DMS 273 treated with DMSO at 0.1 percent for 48 hours (cell line): ENCODE measurements around the gene TMEM229B.

Source experiments
- DNase-seq: peaks from one replicate; lab custom pipeline; 2025; lab: John Stamatoyannopoulos, UW

The TMEM229B gene

GRCh38 chr14:67486890-67487289, 1.6 kb downstream of the TMEM229B start:
- DNase-seq, result no peak

GRCh38 chr14:67485501-67486095, 2.9 kb downstream of the TMEM229B start:
- no peak for DNase-seq

GRCh38 chr14:67483579-67484285, 4.8 kb downstream of the TMEM229B start:
- no peak for DNase-seq

GRCh38 chr14:67482231-67483164, 6.0 kb downstream of the TMEM229B start:
- DNase-seq, result no peak

GRCh38 chr14:67480011-67480410, 8.5 kb downstream of the TMEM229B start:
- peak; percentile 47 for DNase-seq

GRCh38 chr14:67478800-67479084, 9.8 kb downstream of the TMEM229B start:
- no peak for DNase-seq

GRCh38 chr14:67477926-67478799, 10.4 kb downstream of the TMEM229B start:
- DNase-seq, result peak; percentile 51

GRCh38 chr14:67474366-67474765, 14.2 kb downstream of the TMEM229B start:
- no peak for DNase-seq

DNA sequence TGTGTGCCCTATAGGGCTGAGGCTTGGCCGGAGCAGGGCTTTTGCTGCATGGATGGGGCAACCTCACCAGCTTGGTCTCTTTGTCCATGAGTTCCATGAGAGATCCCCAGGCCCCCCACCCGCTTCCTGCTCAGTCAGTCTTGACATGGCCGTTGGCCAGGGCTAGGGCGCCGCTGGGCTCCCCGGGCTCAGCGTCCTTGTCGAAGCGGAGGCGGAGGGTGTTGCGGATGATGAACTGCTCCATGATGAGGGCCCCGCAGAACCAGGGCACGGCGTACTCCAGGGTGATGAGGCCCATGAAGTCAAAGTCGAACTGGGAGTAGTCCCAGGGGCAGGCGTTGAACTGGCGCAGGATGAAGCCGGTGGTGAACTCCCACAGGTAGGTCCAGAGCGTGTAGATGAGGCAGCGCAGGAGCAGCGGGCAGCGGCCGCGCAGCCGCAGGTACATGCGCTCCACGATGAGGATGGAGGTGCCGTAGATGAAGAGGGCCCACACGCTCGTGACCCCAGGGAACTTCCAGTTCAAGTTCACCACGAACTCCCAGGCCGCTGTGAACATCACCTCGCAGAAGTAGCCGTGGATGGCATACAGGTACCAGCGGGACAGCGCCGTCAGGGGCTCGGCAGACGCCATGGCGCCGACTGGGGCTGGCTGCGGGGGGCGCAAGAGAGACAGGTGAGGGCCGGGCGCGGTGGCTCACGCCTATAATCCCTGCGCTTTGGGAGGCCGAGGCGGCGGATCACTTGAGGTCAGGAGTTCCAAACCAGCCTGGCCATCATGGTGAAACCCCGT, 15.0 kb downstream of the TMEM229B start:
- DNase-seq, result no peak

- DNase-seq, result no peak
Observed at GRCh38 chr14:67472726-67473125, 15.8 kb downstream of the TMEM229B start.

DNA sequence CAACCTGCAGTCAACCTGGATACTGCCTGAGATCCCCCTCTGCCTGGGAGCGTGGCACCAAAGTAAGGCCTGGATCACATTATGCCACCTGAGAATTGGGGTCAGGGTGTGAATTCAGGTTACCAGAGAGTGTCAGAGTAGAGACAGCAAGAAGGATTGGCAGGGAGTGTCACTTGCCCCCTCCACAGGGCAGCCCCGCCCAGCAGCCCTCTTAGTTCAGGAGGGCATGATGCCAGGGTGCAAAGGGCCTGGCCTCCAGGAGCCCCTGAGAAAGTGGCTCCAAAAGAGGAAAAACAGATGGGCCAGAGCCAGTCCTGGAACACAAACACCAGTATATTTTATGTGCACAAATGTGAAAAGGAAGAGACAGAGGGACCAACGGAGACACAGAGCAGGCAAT, 18.6 kb downstream of the TMEM229B start:
- DNase-seq, result no peak

DNA sequence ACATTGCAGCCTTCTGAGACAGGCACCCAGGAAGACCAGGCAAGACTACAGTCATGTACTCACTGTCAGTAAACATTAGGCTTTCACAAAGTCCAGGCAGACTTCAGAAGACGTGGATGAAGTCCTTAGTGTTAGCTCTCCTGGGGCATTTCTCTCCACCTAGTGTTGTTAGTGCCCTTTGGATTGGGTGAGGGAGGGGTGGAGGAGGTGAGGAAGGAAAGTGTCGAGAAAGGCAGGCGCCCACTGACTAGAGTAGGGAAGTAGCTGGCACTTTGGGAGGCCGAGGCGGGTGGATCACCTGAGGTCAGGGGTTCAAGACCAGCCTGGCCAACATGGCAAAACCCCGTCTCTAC, 20.2 kb downstream of the TMEM229B start:
- DNase-seq, result no peak

DNA sequence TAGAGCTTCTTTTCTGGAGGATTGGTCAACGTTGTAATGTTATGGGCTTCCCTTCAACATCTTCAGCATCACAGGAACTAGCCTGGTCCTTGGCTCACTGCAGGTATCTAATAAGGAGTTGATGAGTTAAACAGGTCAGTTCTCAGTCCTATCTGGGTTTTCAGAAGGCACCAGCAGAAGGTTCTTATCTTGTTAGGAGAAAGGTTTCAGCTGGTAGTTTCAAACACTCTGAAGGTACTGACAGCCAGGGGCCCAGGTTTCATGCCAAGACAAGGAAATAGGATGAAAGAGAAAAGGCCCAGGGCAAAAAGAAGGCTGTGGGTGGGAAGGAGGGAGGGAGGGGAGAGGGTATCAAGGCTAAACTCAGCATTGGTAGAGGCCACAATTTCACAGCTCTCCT, 21.4 kb downstream of the TMEM229B start:
- DNase-seq, result no peak

- no peak for DNase-seq
Observed at GRCh38 chr14:67464879-67465278, 23.6 kb downstream of the TMEM229B start.

DNA sequence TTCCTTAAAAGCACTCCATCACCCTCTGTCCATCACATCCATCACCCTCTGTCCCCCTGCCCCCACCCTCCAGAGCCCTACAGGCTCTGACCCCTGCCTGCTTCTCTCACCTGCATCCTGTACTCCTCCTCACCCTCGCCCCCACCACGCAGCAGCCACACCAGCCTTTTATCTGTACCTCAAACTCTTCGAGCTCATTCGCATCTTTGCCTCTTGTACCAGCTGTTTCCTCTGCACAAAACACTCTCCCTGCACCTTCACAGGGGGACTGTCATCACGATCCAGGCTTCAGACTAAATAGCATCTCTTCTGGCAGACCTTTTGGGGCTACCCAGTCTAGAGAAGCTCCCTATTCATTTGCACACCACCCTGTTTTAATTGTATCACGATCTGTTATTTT, 24.1 kb downstream of the TMEM229B start:
- no peak for DNase-seq

DNA sequence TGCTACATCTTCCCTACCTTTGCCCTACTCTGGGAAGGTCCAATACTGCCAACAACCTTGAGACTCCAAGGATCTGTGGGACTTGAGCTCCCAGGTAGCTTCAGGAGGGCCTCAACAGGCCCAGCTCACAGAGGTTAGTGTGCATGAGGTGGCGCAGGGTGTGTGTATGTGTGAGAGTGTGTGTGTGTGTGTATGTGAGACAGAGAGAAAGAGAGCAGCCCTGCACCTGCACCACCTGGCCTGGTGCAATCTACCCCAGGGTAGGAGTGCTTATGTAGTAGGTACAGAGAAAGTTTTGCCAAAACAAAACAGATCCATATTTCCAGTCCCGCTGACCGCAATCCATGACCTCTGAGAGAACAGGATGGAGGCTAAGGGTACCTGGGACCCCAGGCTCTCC, 24.6 kb downstream of the TMEM229B start:
- no peak for DNase-seq

DNA sequence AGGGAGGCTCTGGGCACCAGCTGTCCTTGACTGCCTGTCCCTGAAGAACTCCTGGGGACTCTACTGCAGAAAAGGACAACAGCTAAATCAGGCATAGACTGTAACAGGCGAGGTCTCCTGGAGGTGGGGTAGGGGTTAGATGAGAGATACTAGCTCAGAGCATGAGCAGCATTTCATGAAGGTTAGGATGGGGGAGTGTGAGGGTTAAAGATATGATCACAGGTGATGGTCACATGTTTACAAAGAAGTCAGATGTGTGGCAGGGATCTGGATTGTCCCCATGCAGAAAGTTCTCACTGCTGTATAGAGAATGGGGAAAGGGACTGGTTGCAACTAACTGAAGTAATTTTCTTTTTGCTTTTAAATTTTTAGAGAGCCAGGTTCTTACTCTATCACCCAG, 26.5 kb downstream of the TMEM229B start:
- DNase-seq, result no peak

DNA sequence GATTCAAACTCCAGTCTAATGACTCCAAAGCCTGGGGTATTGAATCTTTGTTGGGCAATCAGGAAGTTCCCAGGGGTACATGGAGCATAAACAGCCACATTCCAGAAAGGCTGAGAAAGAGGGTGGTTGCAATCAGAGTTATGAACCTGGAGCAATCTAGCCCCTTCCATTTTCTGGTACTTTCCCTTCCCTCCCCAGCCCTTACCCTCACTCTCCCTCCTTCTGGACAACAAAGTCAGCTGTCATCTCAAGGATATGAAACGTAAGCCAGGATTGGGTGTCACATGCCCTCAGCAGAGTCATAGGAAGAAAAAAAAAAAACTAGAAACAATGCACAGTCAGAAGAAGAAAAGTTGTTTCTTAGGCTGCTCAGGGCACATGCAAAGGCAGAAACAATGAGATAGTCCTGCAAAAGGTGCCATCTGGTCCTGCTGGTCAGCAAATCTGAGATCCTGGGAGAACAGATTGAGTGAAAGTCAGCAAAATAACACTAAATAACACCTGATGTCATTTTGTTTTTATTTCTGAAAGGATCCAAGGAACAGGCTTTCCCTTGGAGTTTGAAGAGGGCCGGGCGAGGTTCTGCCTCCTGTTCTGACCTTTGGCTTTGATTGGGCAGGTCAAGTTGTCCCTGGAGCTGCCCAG, 27.1 kb downstream of the TMEM229B start:
- DNase-seq, result no peak

DNA sequence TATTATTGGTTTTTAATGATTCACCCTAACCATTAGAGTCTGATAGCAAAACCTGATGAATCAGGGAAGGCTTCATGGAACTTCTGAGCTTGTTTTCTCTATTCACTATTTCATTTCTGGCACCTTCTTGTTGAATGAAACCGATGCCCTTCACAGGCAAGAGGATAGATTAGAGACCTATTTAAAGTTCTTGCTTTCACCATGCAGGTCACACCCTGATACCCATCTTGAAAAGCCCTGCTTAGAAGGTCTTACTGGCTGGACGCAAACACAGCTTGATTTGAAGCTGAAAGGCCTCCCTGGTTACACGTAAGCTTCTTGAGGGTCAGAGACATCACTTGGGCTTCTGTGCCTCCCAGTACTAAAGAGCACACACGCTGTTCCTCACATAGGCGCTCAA, 29.2 kb downstream of the TMEM229B start:
- DNase-seq, result no peak

GRCh38 chr14:67457782-67458181, 30.7 kb downstream of the TMEM229B start:
- no peak for DNase-seq

DNA sequence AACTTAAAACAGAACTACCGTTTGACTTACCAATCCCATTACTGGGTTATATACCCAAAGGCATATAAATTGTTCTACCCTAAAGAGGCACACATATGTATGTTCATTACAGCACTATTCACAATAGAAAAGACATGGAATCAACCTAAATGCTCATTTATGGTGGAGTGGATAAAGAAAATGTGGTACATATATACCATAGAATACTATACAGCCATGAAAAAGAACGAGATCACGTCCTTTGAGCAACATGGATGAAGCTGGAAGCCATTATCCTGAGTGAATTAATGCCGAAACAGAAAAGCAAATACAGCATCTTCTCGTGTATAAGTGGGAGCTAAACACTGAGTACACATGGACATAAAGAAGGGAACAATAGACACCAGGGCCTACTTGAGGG, 31.8 kb downstream of the TMEM229B start:
- no peak for DNase-seq
